ENCODE measurements around the gene SP6.

The SP6 gene

GRCh38 chr17:47840001-47840741 lies 10.8 kb downstream of the SP6 start:
- ChIA-PET POLR2A (no interaction called here), CTCF (interaction anchor here (0.6 to 25.0 kb wide), 24 partner anchors 10 to 190 kb away, joined by 3 to 687 read pairs (median 4); partner anchors contain the start of genes CDK5RAP3, KPNB1, LRRC46 and MRPL10)
- no peak for DNase-seq (ENCODE audit: extremely low spot score)
- TF ChIP-seq CTCF (IDR thresholded peaks at IDR 0.05; ENCODE audit: control extremely low read depth, extremely low read depth, low read depth, missing control alignments), result no peak

GRCh38 chr17:47839071-47839470 lies 11.9 kb downstream of the SP6 start:
- no peak for TF ChIP-seq CTCF (IDR thresholded peaks at IDR 0.05; ENCODE audit: control extremely low read depth, extremely low read depth, low read depth, missing control alignments)
- CTCF ChIA-PET, result interaction anchor here (0.7 to 25.0 kb wide), 4 partner anchors 16 to 179 kb away, joined by 3 to 687 read pairs (median 13); partner anchors contain the start of genes OSBPL7 and SP2
- no peak for DNase-seq (ENCODE audit: extremely low spot score)
- POLR2A ChIA-PET, result no interaction called here

GRCh38 chr17:47838636-47839035 lies 12.3 kb downstream of the SP6 start:
- CTCF ChIA-PET, result interaction anchor here (1.4 to 25.0 kb wide), 3 partner anchors 16 to 179 kb away, joined by 6 to 687 read pairs (median 20); partner anchors contain the start of genes OSBPL7 and SP2

GRCh38 chr17:47837401-47838039 lies 13.4 kb downstream of the SP6 start:
- ChIA-PET POLR2A (no interaction called here), CTCF (interaction anchor here (0.9 to 4.2 kb wide), 5 partner anchors 8 to 181 kb away, joined by 3 to 35 read pairs (median 3); partner anchors contain the start of gene CDK5RAP3)
- DNase-seq (ENCODE audit: extremely low spot score), result no peak
- no peak for TF ChIP-seq CTCF (IDR thresholded peaks at IDR 0.05; ENCODE audit: control extremely low read depth, extremely low read depth, low read depth, missing control alignments)

More at GRCh38 chr17:47838636-47839035, 12.3 kb downstream of the SP6 start:
- POLR2A ChIA-PET, result no interaction called here
- no peak for TF ChIP-seq CTCF (IDR thresholded peaks at IDR 0.05; ENCODE audit: control extremely low read depth, extremely low read depth, low read depth, missing control alignments)
- DNase-seq (ENCODE audit: extremely low spot score), result no peak

- CTCF ChIA-PET, result interaction anchor here (1.3 to 4.2 kb wide), 4 partner anchors 13 to 182 kb away, joined by 3 to 35 read pairs (median 4); partner anchors contain the start of gene CDK5RAP3
- no peak for DNase-seq (ENCODE audit: extremely low spot score)
- POLR2A ChIA-PET, result no interaction called here
- no peak for TF ChIP-seq CTCF (IDR thresholded peaks at IDR 0.05; ENCODE audit: control extremely low read depth, extremely low read depth, low read depth, missing control alignments)
Measured at GRCh38 chr17:47836601-47837000, 14.4 kb downstream of the SP6 start.

- TF ChIP-seq CTCF (IDR thresholded peaks at IDR 0.05; ENCODE audit: control extremely low read depth, extremely low read depth, low read depth, missing control alignments), result no peak
- ChIA-PET CTCF (interaction anchor here (1.2 to 4.2 kb wide), 3 partner anchors 8 to 56 kb away, joined by 3 to 35 read pairs (median 3); no protein-coding TSS in a partner anchor), POLR2A (no interaction called here)
- DNase-seq (ENCODE audit: extremely low spot score), result no peak
Measured at GRCh38 chr17:47834756-47835155, 16.2 kb downstream of the SP6 start.

Data from GM10248 (cell line).